HG03457 (cell line): ENCODE measurements around the gene VSX2.

ENCODE experiments used
- ATAC-seq: cut with Tn5 transposase; IDR thresholded peaks from one replicate; pipeline ENCODE4 v1.9.1; 2021; ENCODE audit warnings: moderate number of reproducible peaks; ENCODE audit not compliant: unreplicated experiment

Gene VSX2

GRCh38 chr14:74220991-74221390 lies 18.3 kb upstream of the VSX2 start:
- no peak for ATAC-seq

- ATAC-seq = no peak
Measured at GRCh38 chr14:74221741-74222140, 17.5 kb upstream of the VSX2 start.

- no peak for ATAC-seq
Measured at GRCh38 chr14:74223016-74223415, 16.2 kb upstream of the VSX2 start.

- ATAC-seq = no peak
Measured at GRCh38 chr14:74231784-74232183, 7.5 kb upstream of the VSX2 start.

GRCh38 chr14:74235017-74235416 lies 4.2 kb upstream of the VSX2 start:
- ATAC-seq = no peak

- no peak for ATAC-seq
Measured at GRCh38 chr14:74237441-74237840, 1.8 kb upstream of the VSX2 start.

- no peak for ATAC-seq
Measured at GRCh38 chr14:74239848-74240793, 872 bp downstream of the VSX2 start.

- ATAC-seq = no peak
Measured at GRCh38 chr14:74240794-74241651, 1.8 kb downstream of the VSX2 start.

GRCh38 chr14:74241652-74242017 lies 2.4 kb downstream of the VSX2 start:
- no peak for ATAC-seq

GRCh38 chr14:74242021-74242779 lies 3.0 kb downstream of the VSX2 start:
- no peak for ATAC-seq

GRCh38 chr14:74242780-74243042 lies 3.5 kb downstream of the VSX2 start:
- no peak for ATAC-seq

- no peak for ATAC-seq
Measured at GRCh38 chr14:74243051-74243450, 3.8 kb downstream of the VSX2 start.

GRCh38 chr14:74244115-74244514 lies 4.9 kb downstream of the VSX2 start:
- no peak for ATAC-seq

- ATAC-seq = no peak
Measured at GRCh38 chr14:74245292-74245691, 6.0 kb downstream of the VSX2 start.

GRCh38 chr14:74246542-74246941 lies 7.3 kb downstream of the VSX2 start:
- ATAC-seq = no peak

GRCh38 chr14:74248017-74248416 lies 8.8 kb downstream of the VSX2 start:
- ATAC-seq = no peak

GRCh38 chr14:74249433-74250375 lies 10.5 kb downstream of the VSX2 start:
- no peak for ATAC-seq

- no peak for ATAC-seq
Measured at GRCh38 chr14:74255281-74255680, 16.0 kb downstream of the VSX2 start.

- ATAC-seq = no peak
Measured at GRCh38 chr14:74257078-74257940, 18.1 kb downstream of the VSX2 start.
